K562 (cell line): ENCODE measurements around the gene SLC10A4. TPM values are rescaled to one million over a fixed set of nuclear protein-coding genes. Genes with fewer than 3 reads are reported as not detected.

Experiments used
- ATAC-seq: fragments of 200-7000 bp; cut with Tn5 transposase; 3 replicates; pipeline ENCODE4 v1.9.1; 2020; ENCODE audit warnings: moderate library complexity
- BruUV-seq: library from RNA; stranded (reverse); fragments of 400-500 nt; replicated peaks from 2 replicates; lab custom pipeline; 2021; lab: Mats Ljungman, UMichigan
- CTCF ChIA-PET: fragments of 300-600 bp; formaldehyde crosslinking; extraction: SDS; loops from one replicate; lab custom pipeline; 2021; ENCODE audit warnings: low intra/inter-chr PET ratio; lab: Yijun Ruan, JAX
- POLR2A ChIA-PET: fragments of 300-600, 350-650 bp; sonication (Branson Sonifier 250); formaldehyde crosslinking; extraction: SDS; loops from one replicate; lab custom pipeline; 2021; ENCODE audit warnings: antibody characterized with exemption, inconsistent platforms; lab: Yijun Ruan, JAX
- DNase-seq, 4 experiments: peaks; one replicate each; pipeline versions ENCODE4 v3.0.0 to v3.0.0-alpha.2; 2011 to 2018; ENCODE audit warnings: low spot score in 3 of 4, mixed read lengths in 3 of 4; ENCODE audit errors: extremely low read depth in 1 of 4
- FAIRE-seq: peaks from 2 replicates; lab custom pipeline; 2011; peaks lifted over from hg19 to GRCh38; lab: Jason Lieb, UNC
- H2AFZ ChIP-seq: 2 replicates; pipeline ENCODE4 v1.6.0; 2011; ENCODE audit warnings: low read depth, low read length, control low read depth, inconsistent platforms
- H3K27ac ChIP-seq: fragments of 200-600 bp; 3 replicates; pipeline ENCODE4 v1.8.0; 2011; ENCODE audit warnings: low read depth, mild to moderate bottlenecking, control low read depth, inconsistent platforms, low read length, moderate library complexity, mixed read lengths; ENCODE audit errors: extremely low read depth
- H3K27me3 ChIP-seq, 2 experiments: fragments of 300-600 bp in 1 of 2; 2 replicates in 1 of 2; 3 replicates in 1 of 2; pipeline versions ENCODE4 v1.6.0 to v1.8.0; 2011; ENCODE audit warnings: inconsistent platforms in 2 of 2, low read length in 2 of 2, mild to moderate bottlenecking in 1 of 2, mixed read lengths in 1 of 2, moderate library complexity in 1 of 2; ENCODE audit not compliant: control insufficient read depth in 2 of 2, insufficient read depth in 2 of 2
- H3K36me3 ChIP-seq: fragments of 300-600 bp; 3 replicates; pipeline ENCODE4 v1.8.0; 2011; ENCODE audit warnings: mild to moderate bottlenecking, low read length, inconsistent platforms; ENCODE audit not compliant: control insufficient read depth, insufficient read depth
- H3K4me1 ChIP-seq, 2 experiments: fragments of 200-600 bp in 1 of 2; replicated peaks in 1 of 2; 2 replicates in 1 of 2; 3 replicates in 1 of 2; pipeline versions ENCODE4 v1.5.1 to v1.8.0; 2011; ENCODE audit warnings: inconsistent platforms in 2 of 2, low read length in 2 of 2, mild to moderate bottlenecking in 1 of 2, mixed read lengths in 1 of 2, moderate library complexity in 1 of 2; ENCODE audit not compliant: control insufficient read depth in 2 of 2, insufficient read depth in 2 of 2
- H3K4me2 ChIP-seq: 2 replicates; pipeline ENCODE4 v1.6.1; 2011; ENCODE audit warnings: low read length, control low read depth, inconsistent platforms, mixed read lengths; ENCODE audit not compliant: insufficient read depth
- H3K4me3 ChIP-seq: fragments of 200-600 bp; sonication (generic), shearing (Covaris generic); 2 replicates; pipeline ENCODE4 v1.5.1; 2016; ENCODE audit warnings: control low read depth, inconsistent platforms
- H3K79me2 ChIP-seq: fragments of 200-600 bp; 3 replicates; pipeline ENCODE4 v1.8.0; 2011; ENCODE audit warnings: low read length, inconsistent platforms; ENCODE audit not compliant: control insufficient read depth, insufficient read depth
- H3K9ac ChIP-seq, 2 experiments: 2 replicates each; pipeline versions ENCODE4 v1.6.0 to v1.6.1; 2011; ENCODE audit warnings: low read depth in 2 of 2, low read length in 2 of 2, control low read depth in 1 of 2, inconsistent platforms in 1 of 2, mild to moderate bottlenecking in 1 of 2, mixed read lengths in 1 of 2; ENCODE audit not compliant: insufficient read depth in 1 of 2
- H3K9me1 ChIP-seq: one replicate; pipeline ENCODE4 v1.6.0; 2011; ENCODE audit warnings: inconsistent platforms, mild to moderate bottlenecking, low read length, moderate library complexity; ENCODE audit not compliant: control insufficient read depth, insufficient read depth
- H3K9me3 ChIP-seq: replicated peaks from 2 replicates; pipeline ENCODE4 v1.5.1; 2011; ENCODE audit warnings: low read depth, low read length, inconsistent platforms; ENCODE audit not compliant: control insufficient read depth, insufficient read depth
- H4K20me1 ChIP-seq: replicated peaks from 2 replicates; pipeline ENCODE4 v1.6.1; 2011; ENCODE audit warnings: low read length, inconsistent platforms, mixed read lengths; ENCODE audit not compliant: control insufficient read depth, insufficient read depth
- ASH1L ChIP-seq: fragments of 450-650 bp; IDR thresholded peaks from 2 replicates; pipeline ENCODE4 v1.6.1; 2018; ENCODE audit warnings: borderline replicate concordance, mild to moderate bottlenecking, low read depth; ENCODE audit not compliant: partially characterized antibody
- CREB5 ChIP-seq: fragments of 250-450 bp; sonication (Bioruptor Pico); IDR thresholded peaks from 2 replicates; pipeline ENCODE4 v1.5.0; 2020; ENCODE audit warnings: mild to moderate bottlenecking
- ELK1 ChIP-seq: sonication (generic); formaldehyde crosslinking; IDR thresholded peaks from 2 replicates; pipeline ENCODE4 v1.8.1; 2022; ENCODE audit warnings: missing genetic modification reagents
- GTF2B ChIP-seq: IDR thresholded peaks from 2 replicates; pipeline ENCODE4 v1.6.1; 2011; ENCODE audit not compliant: insufficient read length; ENCODE audit errors: extremely low read depth
- KLF1 ChIP-seq: fragments of 450-650 bp; IDR thresholded peaks from 2 replicates; pipeline ENCODE4 v1.6.1; 2016; ENCODE audit warnings: missing genetic modification characterization, missing compliant biosample characterization
- NFIC ChIP-seq: fragments of 450-650 bp; IDR thresholded peaks from 2 replicates; pipeline ENCODE4 v1.6.1; 2017; ENCODE audit warnings: mild to moderate bottlenecking, inconsistent platforms
- PBX2 ChIP-seq, 2 experiments: IDR thresholded peaks in 1 of 2; conservative IDR thresholded peaks in 1 of 2; 2 replicates each; pipeline ENCODE4 v1.6.1; 2016; ENCODE audit warnings: low read depth in 2 of 2, mild to moderate bottlenecking in 1 of 2, missing compliant biosample characterization in 1 of 2, missing genetic modification characterization in 1 of 2, moderate library complexity in 1 of 2
- STAT6 ChIP-seq: sonication (generic); formaldehyde crosslinking; IDR thresholded peaks from 2 replicates; pipeline ENCODE4 v1.8.1; 2023; ENCODE audit warnings: mild to moderate bottlenecking, missing genetic modification reagents
- TCF7 ChIP-seq: sonication (generic); IDR thresholded peaks from 2 replicates; pipeline ENCODE4 v1.6.1; 2016; ENCODE audit warnings: antibody characterized with exemption, borderline replicate concordance
- ZFP1 ChIP-seq: fragments of 450-650 bp; formaldehyde crosslinking; IDR thresholded peaks from 2 replicates; pipeline ENCODE4 v1.4.0; 2020; ENCODE audit warnings: mild to moderate bottlenecking, mixed read lengths
- ZNF124 ChIP-seq: sonication (generic); formaldehyde crosslinking; IDR thresholded peaks from 2 replicates; pipeline ENCODE4 v1.8.1; 2022; ENCODE audit warnings: missing genetic modification reagents
- ZSCAN29 ChIP-seq: fragments of 450-650 bp; IDR thresholded peaks from 2 replicates; pipeline ENCODE4 v1.6.1; 2017
- ZSCAN32 ChIP-seq: fragments of 450-650 bp; formaldehyde crosslinking; IDR thresholded peaks from 2 replicates; pipeline ENCODE4 v1.4.0; 2020; ENCODE audit warnings: mild to moderate bottlenecking, moderate library complexity
- WGBS: fragments of 100-300 bp; shearing (Covaris generic); methylation state at CpG from one replicate; pipeline ENCODE4 v1.1.6; 2016; ENCODE audit warnings: low coverage, mixed read lengths; ENCODE audit not compliant: insufficient coverage; ENCODE audit errors: missing lambda C conversion rate; 5-methylcytosine and 5-hydroxymethylcytosine counted together
- in situ Hi-C: fragments of 300-500 bp; cut with MboI; formaldehyde crosslinking; loops from 4 replicates; pipeline ENCODE4 v1.15.0; 2018; ENCODE audit warnings: inconsistent platforms, mixed read lengths
- intact Hi-C: fragments of 100-400 bp; cut with micrococcal nuclease; formaldehyde crosslinking; loops from 2 replicates; pipeline ENCODE4 v1.14.2; 2022
- polyA plus RNA-seq, 8 experiments: library from polyadenylated mRNA; depleted of rRNA in 4 of 8; stranded (reverse) in 5 of 8; unstranded in 3 of 8; fragments of >200 nt; fragmentation: Nextera tagmentation in 2 of 8; fragmentation: Illumina TruSeq in 1 of 8; extraction: Ambion mirVana in 2 of 8; extraction: Trizol in 1 of 8; gene quantifications; 2 replicates each; pipeline versions ENCODE4 v1.2.1 to v1.2.3, GENCODE V29; 2011 to 2014; ENCODE audit warnings: inconsistent platforms in 1 of 8, missing spikeins in 1 of 8
- total RNA-seq, 7 experiments: library from RNA; depleted of rRNA in 6 of 7; stranded (reverse); fragments of >200 nt in 6 of 7; fragmentation: Illumina TruSeq in 2 of 7; extraction: Trizol in 2 of 7; gene quantifications; 2 replicates each; pipeline versions ENCODE4 v1.2.1 to v1.2.3, GENCODE V29; 2011 to 2021; ENCODE audit warnings: low replicate concordance in 1 of 7

Gene SLC10A4
- total and polyA plus RNA-seq, 9 of the 15 experiments (the other 6 are each of a cell fraction or from before 2014, with no cell fraction given) = 2.5 to 16.9 (median 9.3) TPM

GRCh38 chr4:48491514-48492176 lies 8.5 kb downstream of the SLC10A4 start:
- in situ Hi-C loops = no loop called here
- ChIA-PET CTCF (no interaction called here), POLR2A (no interaction called here)
- no peak overlapping the region for H3K27ac ChIP-seq
- peaks cover 14% of the 10 kb centered on the region; the same call in 2 of the 3 replicates for H3K79me2 ChIP-seq
- H3K4me1 ChIP-seq = no peaks in the 10 kb centered on the region; a peak in 1 of 5 replicates
- H4K20me1 ChIP-seq = no peaks in the 10 kb centered on the region
- peaks cover 6% of the 10 kb centered on the region; the same call in 1 of the 2 replicates for H3K9me3 ChIP-seq
- intact Hi-C loops = no loop called here
- H2AFZ ChIP-seq = no peak overlapping the region
- H3K9ac ChIP-seq = no peak overlapping the region
- no peak overlapping the region for H3K4me2 ChIP-seq
- H3K4me3 ChIP-seq = no peak overlapping the region
- H3K27me3 ChIP-seq = no peaks in the 10 kb centered on the region
- ATAC-seq (no peak), FAIRE-seq (no peak), DNase-seq (no peak)
- peaks cover 83% of the 10 kb centered on the region; the same call in 2 of the 3 replicates for H3K36me3 ChIP-seq
- no peaks in the 10 kb centered on the region for H3K9me1 ChIP-seq
- WGBS = 90% methylated on average over 23 of the region's 23 CpGs
- no TSS peak for BruUV-seq
- no peak for TF ChIP-seq ZSCAN29
- TF ChIP-seq PBX2 (CRISPR knock-in tag; IDR thresholded peaks at IDR 0.05; ENCODE audit: low read depth) = no peak
- TF ChIP-seq PBX2 (tag; conservative IDR thresholded peaks at IDR 0.05; ENCODE audit: low read depth) = no peak
- TF ChIP-seq CREB5 = no peak
- no peak for TF ChIP-seq ZNF124
- no peak for TF ChIP-seq GTF2B
- no peak for TF ChIP-seq NFIC
- TF ChIP-seq ELK1 (CRISPR knock-in tag) = no peak
- TF ChIP-seq TCF7 = no peak
- no peak for TF ChIP-seq KLF1 (tag)
- no peak for TF ChIP-seq ZSCAN32 (CRISPR knock-in tag)
- TF ChIP-seq STAT6 (CRISPR knock-in tag) = no peak
- TF ChIP-seq ZFP1 (CRISPR knock-in tag) = no peak
- TF ChIP-seq ASH1L = no peak
